IPS DF 4.7 (cell line): ENCODE measurements around the gene SCN4B.

Source experiments
- DNase-seq: peaks from one replicate; pipeline ENCODE4 v3.0.0-alpha.2; 2013; ENCODE audit warnings: low spot score; ENCODE audit errors: extremely low read depth

SCN4B gene

GRCh38 chr11:118099838-118100556, 52.6 kb downstream of the SCN4B start:
- no peak for DNase-seq

- DNase-seq, result no peak
Measured at GRCh38 chr11:118098996-118099837, 53.4 kb downstream of the SCN4B start.

- no peak for DNase-seq
Measured at GRCh38 chr11:118095967-118096367, 56.7 kb downstream of the SCN4B start.

DNA sequence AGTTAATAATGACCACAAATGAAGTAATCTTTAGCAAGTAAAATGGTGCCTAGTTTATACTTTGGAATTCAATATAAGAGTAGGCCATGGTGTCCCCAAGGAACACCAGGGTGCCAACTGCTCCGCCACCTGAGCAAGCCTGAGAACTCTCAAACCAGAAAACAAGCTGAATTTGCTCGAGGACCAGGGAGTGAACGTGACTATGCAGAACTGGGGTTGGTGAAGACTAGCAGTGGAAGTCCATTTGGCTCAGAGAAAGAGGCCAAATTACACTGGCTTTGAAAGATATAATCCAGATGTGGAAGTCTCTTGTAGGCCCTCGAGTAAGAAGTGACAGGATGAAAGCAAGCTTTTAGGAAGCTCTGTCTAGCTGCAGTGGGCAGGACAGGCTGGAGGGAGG, 57.1 kb downstream of the SCN4B start:
- no peak for DNase-seq

GRCh38 chr11:118092907-118093571, 59.6 kb downstream of the SCN4B start:
- DNase-seq, result no peak

DNA sequence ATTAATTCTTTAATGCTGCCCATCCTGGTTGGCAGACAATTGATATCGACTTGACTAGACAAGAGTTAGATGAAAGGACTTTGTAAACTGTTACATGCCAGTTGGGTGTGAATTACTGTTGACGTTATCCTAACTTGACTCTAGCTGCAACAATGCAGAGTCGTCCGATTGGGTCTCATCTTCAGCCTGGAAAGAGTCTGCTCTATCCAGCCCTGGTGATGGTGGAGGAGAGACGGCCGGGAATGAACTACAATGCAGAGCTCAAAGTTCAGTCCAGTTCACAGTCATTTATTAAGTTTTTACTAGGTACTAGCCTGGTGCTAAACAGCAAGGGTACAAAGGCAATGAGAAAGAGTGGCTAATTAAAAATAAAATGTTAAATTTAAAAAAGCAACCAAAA, 60.9 kb downstream of the SCN4B start:
- no peak for DNase-seq

DNA sequence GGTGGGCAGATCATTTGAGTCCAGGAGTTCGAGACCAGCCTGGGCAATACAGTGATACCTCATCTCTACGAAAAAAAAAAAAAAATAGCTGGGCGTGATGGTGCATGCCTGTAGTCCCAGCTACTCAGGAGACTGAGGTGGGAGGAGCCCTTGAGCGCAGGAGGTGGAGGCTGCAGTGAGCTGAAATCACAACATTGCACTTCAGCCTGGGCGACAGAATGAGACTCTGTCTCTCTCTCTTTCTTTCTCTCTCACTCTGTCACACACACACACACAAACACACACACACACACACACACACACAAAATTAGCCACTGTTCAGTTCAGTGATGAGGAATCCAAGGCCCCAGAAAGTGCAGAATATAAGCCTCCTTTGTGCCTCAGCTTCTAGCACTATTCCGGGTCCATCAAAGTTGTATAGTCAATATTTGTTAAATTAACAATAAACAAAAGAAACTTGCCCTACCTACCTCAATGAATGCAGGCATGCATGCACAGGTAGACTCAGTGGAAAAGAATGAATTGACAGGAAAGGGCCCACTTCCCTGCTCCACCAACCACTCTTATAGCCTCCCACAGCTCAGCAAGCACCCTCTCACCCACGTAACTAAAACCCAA, 62.0 kb downstream of the SCN4B start:
- DNase-seq, result no peak

DNA sequence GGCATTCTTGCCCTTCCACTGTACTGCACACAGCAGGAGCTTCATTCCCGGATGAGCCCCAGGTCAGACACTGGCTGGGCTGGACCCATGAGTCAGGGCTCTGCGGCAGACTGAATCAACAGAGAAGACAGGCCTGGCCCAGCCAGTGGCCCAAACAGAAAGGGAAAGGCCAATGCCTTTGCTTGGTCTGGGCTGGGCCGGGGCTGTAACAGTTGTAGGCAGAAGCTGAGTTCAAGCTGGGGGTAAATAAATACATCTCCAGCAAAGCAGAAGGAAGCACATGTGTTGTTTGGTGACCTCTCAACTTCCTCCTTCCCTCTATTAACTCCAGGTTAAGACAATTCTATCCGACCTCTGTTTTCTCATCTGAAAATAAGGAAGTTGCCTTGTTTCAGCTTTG, 64.1 kb downstream of the SCN4B start:
- DNase-seq, result no peak

GRCh38 chr11:118087931-118088330, 64.7 kb downstream of the SCN4B start:
- no peak for DNase-seq

DNA sequence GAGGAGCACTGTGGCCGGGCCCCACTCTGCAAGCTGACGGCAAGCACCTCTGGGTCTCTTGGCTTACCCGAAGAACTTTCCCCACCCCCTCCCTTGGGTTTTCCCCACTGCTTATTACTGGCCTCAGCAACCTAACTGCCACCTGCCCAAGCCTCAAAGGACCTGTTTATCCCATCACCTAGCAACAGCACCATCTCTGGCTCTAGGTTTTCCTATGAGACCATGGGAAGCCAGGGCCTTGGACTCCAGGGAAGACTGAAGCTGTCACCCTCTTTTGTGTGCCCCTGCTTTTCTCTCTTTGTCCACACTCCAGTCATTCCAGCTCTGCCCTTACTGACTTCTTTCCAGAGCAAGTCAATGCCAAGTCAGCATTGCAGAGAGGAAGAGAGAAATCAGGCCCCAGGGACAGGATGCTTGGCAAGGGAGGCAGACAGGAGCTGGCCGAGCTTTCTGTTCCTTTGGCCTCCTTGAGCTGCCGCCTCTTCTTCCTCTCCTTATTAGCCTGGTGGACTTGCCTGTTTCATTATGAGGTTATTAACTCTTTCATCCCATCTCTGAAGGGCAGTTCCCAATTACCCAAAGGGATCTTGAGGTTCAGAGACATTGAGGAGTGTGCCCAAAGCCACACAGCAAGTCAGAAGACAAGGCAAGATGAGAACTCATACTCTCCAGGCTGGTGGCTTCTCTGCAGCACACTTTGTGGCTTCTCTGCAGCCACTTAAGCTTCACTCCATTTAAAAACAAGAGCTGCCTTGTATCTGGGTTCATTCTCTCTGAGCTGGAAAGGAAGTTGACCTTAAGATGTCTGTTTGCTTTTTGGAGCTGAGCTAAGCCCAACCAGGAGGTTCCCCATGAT, 65.5 kb downstream of the SCN4B start, which contains the start of gene SMIM35:
Gene SMIM35, minus strand, starts transcription at position 51 of the 856 bp plus-strand sequence. CDS start 206 bp downstream, outside the sequence.
- DNase-seq, result no peak

- no peak for DNase-seq
Measured at GRCh38 chr11:118084656-118085055, 68.0 kb downstream of the SCN4B start.

GRCh38 chr11:118084247-118084646, 68.4 kb downstream of the SCN4B start:
- no peak for DNase-seq
